Thoracic aorta (tissue), 2 donors: ENCODE measurements around the gene WFDC2. TPM values are rescaled to one million over a fixed set of nuclear protein-coding genes. Genes with fewer than 3 reads are reported as not detected.

Source experiments
- ATAC-seq: fragments of 150-250 bp; one replicate; pipeline ENCODE4 v1.8.0; 2017; ENCODE audit warnings: low read depth; ENCODE audit not compliant: insufficient number of reproducible peaks, low FRiP score
- DNase-seq: peaks from one replicate; pipeline ENCODE4 v3.0.0-alpha.2; 2020; ENCODE audit warnings: low spot score
- H3K27ac ChIP-seq, 2 donors: fragments of 200-600 bp; sonication (generic); 1 replicate in 1 of 2; 2 replicates in 1 of 2; pipeline ENCODE4 v1.5.1; 2016; ENCODE audit warnings: mild to moderate bottlenecking in 2 of 2, moderate library complexity in 2 of 2
- H3K27me3 ChIP-seq: fragments of 200-600 bp; sonication (generic); replicated peaks from 2 replicates; pipeline ENCODE4 v1.6.0; 2016; ENCODE audit warnings: mild to moderate bottlenecking; ENCODE audit not compliant: insufficient read depth
- H3K36me3 ChIP-seq: fragments of 200-600 bp; sonication (generic); one replicate; pipeline ENCODE4 v1.5.1; 2016
- H3K4me1 ChIP-seq, 2 donors: fragments of 200-600 bp; sonication (generic); 1 replicate in 1 of 2; 2 replicates in 1 of 2; pipeline versions ENCODE4 v1.5.1 to v1.6.0; 2016; ENCODE audit warnings: low read depth in 2 of 2, mild to moderate bottlenecking in 1 of 2; ENCODE audit not compliant: control insufficient read depth in 1 of 2
- H3K4me3 ChIP-seq: fragments of 200-600 bp; sonication (generic); 2 replicates; pipeline ENCODE4 v1.5.1; 2016; ENCODE audit warnings: mild to moderate bottlenecking
- H3K9me3 ChIP-seq: fragments of 200-600 bp; sonication (generic); 2 replicates; pipeline ENCODE4 v1.5.1; 2016
- CTCF ChIP-seq: fragments of 200-600 bp; sonication (generic); IDR thresholded peaks from one replicate; pipeline ENCODE4 v1.5.1; 2019; ENCODE audit warnings: antibody characterized with exemption
- total RNA-seq, 2 donors: library from RNA; depleted of rRNA; stranded (reverse); fragments of >200 nt; gene quantifications; one replicate each; pipeline versions ENCODE4 v1.1.0 to v1.2.3, GENCODE V29; 2016

Gene WFDC2
- total RNA-seq, 2 donors from 2014 or later = not detected

GRCh38 chr20:45436732-45437485, 32.6 kb upstream of the WFDC2 start:
- no peaks in the 10 kb centered on the region for H3K36me3 ChIP-seq
- H3K27me3 ChIP-seq = no peaks in the 10 kb centered on the region
- DNase-seq (peak; percentile 61), ATAC-seq (peak; percentile 95)
- H3K4me1 ChIP-seq = peaks cover 0 to 13% of the 10 kb centered on the region in 2 donors
- peak; percentile 97 for TF ChIP-seq CTCF
- H3K4me3 ChIP-seq = peak overlapping the region; percentile 85
- no peaks in the 10 kb centered on the region for H3K9me3 ChIP-seq
- H3K27ac ChIP-seq = peak overlapping the region; percentile 81 to 85

- no peak overlapping the region for H3K27ac ChIP-seq
- DNase-seq (no peak), ATAC-seq (no peak)
- H3K9me3 ChIP-seq = no peaks in the 10 kb centered on the region
- no peak for TF ChIP-seq CTCF
- no peaks in the 10 kb centered on the region for H3K36me3 ChIP-seq
- H3K4me3 ChIP-seq = no peak overlapping the region
- H3K27me3 ChIP-seq = no peaks in the 10 kb centered on the region
- H3K4me1 ChIP-seq = peaks cover 0 to 7% of the 10 kb centered on the region in 2 donors
Observed at GRCh38 chr20:45440424-45440823, 29.1 kb upstream of the WFDC2 start.

- TF ChIP-seq CTCF = no peak
- Histone ChIP-seq H3K4me1 (peaks cover 0 to 6% of the 10 kb centered on the region in 2 donors), H3K27me3 (no peaks in the 10 kb centered on the region), H3K27ac (no peak overlapping the region), H3K9me3 (no peaks in the 10 kb centered on the region), H3K4me3 (no peak overlapping the region), H3K36me3 (no peaks in the 10 kb centered on the region)
- no peak for ATAC-seq
- no peak for DNase-seq
Observed at GRCh38 chr20:45440891-45441685, 28.5 kb upstream of the WFDC2 start.

GRCh38 chr20:45441746-45442145, 27.8 kb upstream of the WFDC2 start:
- ATAC-seq (no peak), DNase-seq (no peak)
- Histone ChIP-seq H3K27me3 (no peaks in the 10 kb centered on the region), H3K27ac (no peak overlapping the region), H3K9me3 (no peaks in the 10 kb centered on the region), H3K36me3 (no peaks in the 10 kb centered on the region), H3K4me1 (no peaks in the 10 kb centered on the region), H3K4me3 (no peak overlapping the region)
- TF ChIP-seq CTCF = no peak

GRCh38 chr20:45444050-45444449, 25.5 kb upstream of the WFDC2 start:
- peaks cover 2 to 3% of the 10 kb centered on the region in 2 donors for H3K4me1 ChIP-seq
- no peak for TF ChIP-seq CTCF
- ATAC-seq (no peak), DNase-seq (no peak)
- H3K27me3 ChIP-seq = no peaks in the 10 kb centered on the region
- H3K9me3 ChIP-seq = no peaks in the 10 kb centered on the region
- no peaks in the 10 kb centered on the region for H3K36me3 ChIP-seq
- no peak overlapping the region for H3K27ac ChIP-seq
- H3K4me3 ChIP-seq = no peak overlapping the region
